ENCODE data around the gene SCN4B.

The SCN4B gene

GRCh38 chr11:118084656-118085055 lies 68.0 kb downstream of the SCN4B start:
- Histone ChIP-seq H3K27me3 (ENCODE audit: control insufficient read depth, insufficient read depth, low read length) (no peaks in the 10 kb centered on the region), H3K9me3 (ENCODE audit: control insufficient read depth, low read length) (no peaks in the 10 kb centered on the region), H3K36me3 (ENCODE audit: control insufficient read depth, insufficient read depth, low read length) (peaks cover 9% of the 10 kb centered on the region), H3K4me1 (ENCODE audit: control insufficient read depth, insufficient read depth, low read length) (peaks cover 47% of the 10 kb centered on the region), H3K9ac (ENCODE audit: low read length) (no peak overlapping the region), H3K4me3 (ENCODE audit: low read length) (no peak overlapping the region)

- Histone ChIP-seq H3K36me3 (ENCODE audit: control insufficient read depth, insufficient read depth, low read length) (peaks cover 9% of the 10 kb centered on the region), H3K4me3 (ENCODE audit: low read length) (no peak overlapping the region), H3K4me1 (ENCODE audit: control insufficient read depth, insufficient read depth, low read length) (peaks cover 51% of the 10 kb centered on the region), H3K9me3 (ENCODE audit: control insufficient read depth, low read length) (no peaks in the 10 kb centered on the region), H3K9ac (ENCODE audit: low read length) (no peak overlapping the region), H3K27me3 (ENCODE audit: control insufficient read depth, insufficient read depth, low read length) (no peaks in the 10 kb centered on the region)
These were observed 68.4 kb downstream of the SCN4B start for GRCh38 chr11:118084247-118084646.
